ENCODE results near the gene CREB3L2. TPM values are rescaled to one million over a fixed set of nuclear protein-coding genes. Genes with fewer than 3 reads are reported as not detected.
A peak's percentile ranks its signal among the peaks of the same experiment; 100 is the strongest.

The CREB3L2 gene
- total RNA-seq, 1 experiment from 2014 or later = 49.8 TPM

- H3K4me1 ChIP-seq (ENCODE audit: control insufficient read depth in 1 of 2, insufficient read depth in 2 of 2, low read length in 2 of 2) = peaks cover 9 to 22% of the 10 kb centered on the region in 2 experiments
- no peak for ATAC-seq
- H3K27ac ChIP-seq (ENCODE audit: low read depth, low read length) = no peak overlapping the region
- H3K4me2 ChIP-seq (ENCODE audit: low read length) = no peak overlapping the region
- ChIA-PET POLR2A (no interaction called here), CTCF (no interaction called here), RAD21 (ENCODE audit: low non-redundant PET in 1 of 2, low total read pairs in 2 of 2, uncharacterized antibody in 2 of 2, unreplicated experiment in 2 of 2) (no interaction called here)
- TF ChIP-seq, protein P1, sequence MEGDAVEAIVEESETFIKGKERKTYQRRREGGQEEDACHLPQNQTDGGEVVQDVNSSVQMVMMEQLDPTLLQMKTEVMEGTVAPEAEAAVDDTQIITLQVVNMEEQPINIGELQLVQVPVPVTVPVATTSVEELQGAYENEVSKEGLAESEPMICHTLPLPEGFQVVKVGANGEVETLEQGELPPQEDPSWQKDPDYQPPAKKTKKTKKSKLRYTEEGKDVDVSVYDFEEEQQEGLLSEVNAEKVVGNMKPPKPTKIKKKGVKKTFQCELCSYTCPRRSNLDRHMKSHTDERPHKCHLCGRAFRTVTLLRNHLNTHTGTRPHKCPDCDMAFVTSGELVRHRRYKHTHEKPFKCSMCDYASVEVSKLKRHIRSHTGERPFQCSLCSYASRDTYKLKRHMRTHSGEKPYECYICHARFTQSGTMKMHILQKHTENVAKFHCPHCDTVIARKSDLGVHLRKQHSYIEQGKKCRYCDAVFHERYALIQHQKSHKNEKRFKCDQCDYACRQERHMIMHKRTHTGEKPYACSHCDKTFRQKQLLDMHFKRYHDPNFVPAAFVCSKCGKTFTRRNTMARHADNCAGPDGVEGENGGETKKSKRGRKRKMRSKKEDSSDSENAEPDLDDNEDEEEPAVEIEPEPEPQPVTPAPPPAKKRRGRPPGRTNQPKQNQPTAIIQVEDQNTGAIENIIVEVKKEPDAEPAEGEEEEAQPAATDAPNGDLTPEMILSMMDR (IDR thresholded peaks at IDR 0.05 in 2 of 3, conservative IDR thresholded peaks at IDR 0.05 in 1 of 3; ENCODE audit: borderline replicate concordance in 1 of 3, insufficient read depth in 1 of 3, low read depth in 2 of 3, low read length in 2 of 3) = peak in 1 of 3 experiments; percentile 14; a peak in 1 of 6 replicates
- TF ChIP-seq FOSL1 (IDR thresholded peaks at IDR 0.05; ENCODE audit: low read depth) = no peak
- H3K9ac ChIP-seq (ENCODE audit: low read length) = no peak overlapping the region
- H3K27me3 ChIP-seq (ENCODE audit: insufficient read depth, low read length) = no peaks in the 10 kb centered on the region
- H3K36me3 ChIP-seq (ENCODE audit: control insufficient read depth in 1 of 2, insufficient read depth in 2 of 2, low read length in 2 of 2) = no peaks in the 10 kb centered on the region
- no peak overlapping the region for H2AFZ ChIP-seq (ENCODE audit: low read depth, low read length, poor library complexity, severe bottlenecking)
- H3K79me2 ChIP-seq (ENCODE audit: insufficient read depth, low read length) = peaks cover 5% of the 10 kb centered on the region; the same call in 1 of the 2 replicates
- BruUV-seq (replicated peaks) = no TSS peak
- H3K4me3 ChIP-seq (replicated peaks in 1 of 2; ENCODE audit: low read depth in 1 of 2, low read length in 2 of 2) = no peak overlapping the region
- H3K9me2 ChIP-seq (ENCODE audit: insufficient read depth) = no peaks in the 10 kb centered on the region
- intact Hi-C loops (cut with micrococcal nuclease) = no loop called here
- H3K9me3 ChIP-seq (ENCODE audit: control insufficient read depth in 1 of 2, insufficient read depth in 1 of 2, low read depth in 1 of 2, low read length in 2 of 2) = no peaks in the 10 kb centered on the region
- no peaks in the 10 kb centered on the region for H4K20me1 ChIP-seq (ENCODE audit: insufficient read depth)
- no peak for DNase-seq (ENCODE audit: low read depth, low spot score)
Measured at GRCh38 chr7:137965942-137966640, 35.8 kb downstream of the CREB3L2 start.

- H3K36me3 ChIP-seq (ENCODE audit: control insufficient read depth in 1 of 2, insufficient read depth in 2 of 2, low read length in 2 of 2) = no peaks in the 10 kb centered on the region
- ChIA-PET POLR2A (no interaction called here), RAD21 (ENCODE audit: low non-redundant PET in 1 of 2, low total read pairs in 2 of 2, uncharacterized antibody in 2 of 2, unreplicated experiment in 2 of 2) (no interaction called here), CTCF (no interaction called here)
- no TSS peak for BruUV-seq (replicated peaks)
- intact Hi-C loops (cut with micrococcal nuclease) = no loop called here
- peaks cover 5% of the 10 kb centered on the region; the same call in 1 of the 2 replicates for H3K79me2 ChIP-seq (ENCODE audit: insufficient read depth, low read length)
- ATAC-seq (no peak), DNase-seq (ENCODE audit: low read depth, low spot score) (no peak)
- no peaks in the 10 kb centered on the region for H3K9me2 ChIP-seq (ENCODE audit: insufficient read depth)
- H3K4me2 ChIP-seq (ENCODE audit: low read length) = no peak overlapping the region
- H3K9me3 ChIP-seq (ENCODE audit: control insufficient read depth in 1 of 2, insufficient read depth in 1 of 2, low read depth in 1 of 2, low read length in 2 of 2) = no peaks in the 10 kb centered on the region
- no peaks in the 10 kb centered on the region for H4K20me1 ChIP-seq (ENCODE audit: insufficient read depth)
- no peak overlapping the region for H3K4me3 ChIP-seq (replicated peaks in 1 of 2; ENCODE audit: low read depth in 1 of 2, low read length in 2 of 2)
- H3K9ac ChIP-seq (ENCODE audit: low read length) = no peak overlapping the region
- peaks cover 4 to 16% of the 10 kb centered on the region in 2 experiments for H3K4me1 ChIP-seq (ENCODE audit: control insufficient read depth in 1 of 2, insufficient read depth in 2 of 2, low read length in 2 of 2)
- H2AFZ ChIP-seq (ENCODE audit: low read depth, low read length, poor library complexity, severe bottlenecking) = no peak overlapping the region
- no peaks in the 10 kb centered on the region for H3K27me3 ChIP-seq (ENCODE audit: insufficient read depth, low read length)
- H3K27ac ChIP-seq (ENCODE audit: low read depth, low read length) = no peak overlapping the region
- TF ChIP-seq, protein P2, sequence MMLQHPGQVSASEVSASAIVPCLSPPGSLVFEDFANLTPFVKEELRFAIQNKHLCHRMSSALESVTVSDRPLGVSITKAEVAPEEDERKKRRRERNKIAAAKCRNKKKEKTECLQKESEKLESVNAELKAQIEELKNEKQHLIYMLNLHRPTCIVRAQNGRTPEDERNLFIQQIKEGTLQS (IDR thresholded peaks at IDR 0.05) = no peak
- TF ChIP-seq CBX3 (IDR thresholded peaks at IDR 0.05; ENCODE audit: low read depth) = no peak
- no peak for TF ChIP-seq ZNF274 (IDR thresholded peaks at IDR 0.05; ENCODE audit: low read depth, low read length)
- TF ChIP-seq CEBPB (IDR thresholded peaks at IDR 0.05; ENCODE audit: low read depth) = no peak
- TF ChIP-seq ELF1 (IDR thresholded peaks at IDR 0.05; ENCODE audit: borderline replicate concordance, low read depth) = no peak
- no peak for TF ChIP-seq JUND (IDR thresholded peaks at IDR 0.05)
- no peak for TF ChIP-seq REST (IDR thresholded peaks at IDR 0.05; ENCODE audit: low read depth)
- no peak for TF ChIP-seq ZBTB33 (IDR thresholded peaks at IDR 0.05; ENCODE audit: extremely low read depth, insufficient replicate concordance, low read length)
Measured at GRCh38 chr7:137964824-137965545, 36.9 kb downstream of the CREB3L2 start.

Measured in HCT116 (cell line).